Nephron progenitor cell (in vitro differentiated cells): ENCODE data around the gene MTG2.
A peak's percentile ranks its signal among the peaks of the same experiment; 100 is the strongest.
"Not testable (repeated sequence)": the region's sequence is repeated elsewhere in the genome, so short reads cannot be mapped to it uniquely, and the experiment has no call there.

Experiments used
- DNase-seq: peaks from one replicate; pipeline ENCODE4 v3.0.0; 2021
- H3K27ac Mint-ChIP-seq: 2 replicates; pipeline ENCODE4 v1.8.0; 2021; ENCODE audit warnings: mild to moderate bottlenecking, moderate library complexity, mixed read lengths
- H3K27me3 Mint-ChIP-seq: 2 replicates; pipeline ENCODE4 v1.8.0; 2021; ENCODE audit warnings: mild to moderate bottlenecking, low read depth, mixed read lengths; ENCODE audit not compliant: poor library complexity
- H3K36me3 Mint-ChIP-seq: 2 replicates; pipeline ENCODE4 v1.8.0; 2021; ENCODE audit warnings: low read depth, mixed read lengths
- H3K4me1 Mint-ChIP-seq: 2 replicates; pipeline ENCODE4 v1.8.0; 2021; ENCODE audit warnings: mixed read lengths
- H3K4me3 Mint-ChIP-seq: 2 replicates; pipeline ENCODE4 v1.8.0; 2021; ENCODE audit warnings: mild to moderate bottlenecking, moderate library complexity, mixed read lengths
- H3K9me3 Mint-ChIP-seq: 2 replicates; pipeline ENCODE4 v1.8.0; 2021; ENCODE audit warnings: mild to moderate bottlenecking, moderate library complexity, mixed read lengths
- TF ChIP-seq, protein P1 (sequence below): fragments of 200-600 bp; sonication (generic); IDR thresholded peaks from 2 replicates; pipeline ENCODE4 v1.5.0; 2021; ENCODE audit warnings: antibody characterized with exemption

Gene MTG2

DNA sequence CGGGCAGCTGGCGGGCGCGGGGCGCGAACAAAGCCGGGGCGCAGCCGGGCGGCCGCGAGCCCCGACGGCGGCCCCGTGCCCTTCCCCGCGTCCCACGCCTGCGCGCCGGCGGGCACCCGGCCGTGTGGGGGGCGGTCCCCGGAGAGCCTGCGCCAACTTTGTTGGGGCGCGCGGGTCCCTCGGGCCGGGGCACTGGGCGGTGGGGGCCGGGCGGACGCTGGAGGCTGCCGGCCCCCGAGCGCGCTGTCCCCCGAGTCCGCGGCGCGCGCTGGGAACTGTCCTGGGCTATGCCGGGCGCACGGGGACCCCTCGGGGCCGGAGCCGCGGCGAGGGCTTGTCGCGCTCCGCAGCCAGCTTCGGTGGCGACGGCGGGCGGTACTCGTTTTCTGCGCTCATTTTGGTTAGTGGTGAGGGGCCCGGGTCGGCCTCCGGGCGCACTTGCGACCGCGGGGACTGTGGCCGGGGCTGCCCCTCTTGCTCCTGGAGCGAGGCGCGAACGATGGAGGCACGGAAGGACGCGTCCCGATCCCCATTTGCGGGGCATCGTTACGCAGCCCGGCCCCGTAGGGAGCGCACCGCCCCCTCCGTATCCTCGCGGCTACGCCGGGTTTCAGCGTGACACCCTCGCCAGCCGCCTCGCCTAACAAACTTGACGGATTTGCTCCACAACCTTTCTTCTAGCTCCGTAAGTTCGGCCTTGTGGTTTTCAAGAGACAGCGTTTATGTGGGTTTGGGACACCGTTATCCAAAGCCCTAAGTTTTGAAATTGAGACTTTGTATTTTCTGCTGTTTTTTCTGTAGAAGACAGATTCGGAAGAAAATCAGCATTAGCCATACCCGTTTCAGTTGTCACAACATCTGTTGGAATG, 38.6 kb upstream of the MTG2 start:
- Mint-ChIP-seq H3K4me3 (peak overlapping the region; percentile 90), H3K27ac (peak overlapping the region; percentile 96), H3K36me3 (peaks cover 31% of the 10 kb centered on the region), H3K9me3 (no peaks in the 10 kb centered on the region), H3K27me3 (no peaks in the 10 kb centered on the region), H3K4me1 (peaks cover 46% of the 10 kb centered on the region)
- TF ChIP-seq, protein P1, sequence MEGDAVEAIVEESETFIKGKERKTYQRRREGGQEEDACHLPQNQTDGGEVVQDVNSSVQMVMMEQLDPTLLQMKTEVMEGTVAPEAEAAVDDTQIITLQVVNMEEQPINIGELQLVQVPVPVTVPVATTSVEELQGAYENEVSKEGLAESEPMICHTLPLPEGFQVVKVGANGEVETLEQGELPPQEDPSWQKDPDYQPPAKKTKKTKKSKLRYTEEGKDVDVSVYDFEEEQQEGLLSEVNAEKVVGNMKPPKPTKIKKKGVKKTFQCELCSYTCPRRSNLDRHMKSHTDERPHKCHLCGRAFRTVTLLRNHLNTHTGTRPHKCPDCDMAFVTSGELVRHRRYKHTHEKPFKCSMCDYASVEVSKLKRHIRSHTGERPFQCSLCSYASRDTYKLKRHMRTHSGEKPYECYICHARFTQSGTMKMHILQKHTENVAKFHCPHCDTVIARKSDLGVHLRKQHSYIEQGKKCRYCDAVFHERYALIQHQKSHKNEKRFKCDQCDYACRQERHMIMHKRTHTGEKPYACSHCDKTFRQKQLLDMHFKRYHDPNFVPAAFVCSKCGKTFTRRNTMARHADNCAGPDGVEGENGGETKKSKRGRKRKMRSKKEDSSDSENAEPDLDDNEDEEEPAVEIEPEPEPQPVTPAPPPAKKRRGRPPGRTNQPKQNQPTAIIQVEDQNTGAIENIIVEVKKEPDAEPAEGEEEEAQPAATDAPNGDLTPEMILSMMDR: no peak
- DNase-seq: peak; percentile 54

DNA sequence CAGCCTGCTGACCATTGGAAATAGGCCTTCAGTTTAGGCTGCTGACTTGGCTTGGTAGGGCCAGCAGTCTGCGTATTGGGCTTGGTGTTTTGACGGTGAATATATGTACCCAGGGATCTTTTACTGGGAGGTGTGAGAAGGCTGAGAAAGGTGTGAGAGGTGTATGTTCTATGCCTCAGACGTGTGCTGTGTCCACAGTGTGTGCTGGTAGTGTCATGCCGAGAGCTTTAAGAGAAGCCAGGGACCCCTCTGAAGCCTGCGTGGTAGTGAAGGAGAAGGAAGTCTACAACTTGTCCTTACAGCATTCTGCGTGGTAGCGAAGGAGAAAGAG, 37.2 kb upstream of the MTG2 start:
- Mint-ChIP-seq H3K9me3 (peaks cover 4% of the 10 kb centered on the region), H3K4me1 (peaks cover 55% of the 10 kb centered on the region), H3K36me3 (peaks cover 28% of the 10 kb centered on the region)

DNA sequence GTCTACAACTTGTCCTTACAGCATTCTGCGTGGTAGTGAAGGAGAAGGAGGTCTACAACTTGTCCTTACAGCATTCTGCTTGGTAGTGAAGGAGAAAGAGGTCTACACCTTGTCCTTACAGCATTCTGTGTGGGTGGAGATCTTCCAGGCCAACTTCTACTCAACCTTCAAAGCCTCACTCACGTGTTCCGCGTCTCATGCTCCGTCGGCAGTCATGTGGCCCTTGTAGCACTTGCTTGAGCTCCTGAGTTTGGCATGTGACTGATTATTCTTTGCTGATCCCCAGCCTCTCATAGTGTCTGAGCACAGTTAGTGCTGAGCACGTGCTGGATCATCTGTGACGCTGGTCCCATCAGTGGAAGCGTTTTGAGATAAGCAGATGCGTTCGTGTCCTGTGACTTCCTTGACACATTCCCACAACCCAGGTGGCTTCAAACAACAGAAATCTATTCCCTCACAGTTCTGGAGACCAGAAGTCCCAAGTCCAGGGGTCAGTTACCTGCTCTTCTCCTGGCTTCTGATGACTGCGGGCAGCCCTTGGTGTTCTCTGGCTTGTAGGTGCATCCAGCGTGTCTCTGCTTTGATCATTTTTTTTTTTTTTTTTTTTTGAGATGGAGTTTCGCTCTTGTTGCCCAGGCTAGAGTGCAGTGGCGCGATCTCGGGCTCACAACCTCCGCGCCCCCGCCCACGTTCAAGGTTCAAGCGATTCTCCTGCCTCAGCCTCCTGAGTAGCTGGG, 36.6 kb upstream of the MTG2 start:
- H3K27ac Mint-ChIP-seq: no peak overlapping the region
- no peak for DNase-seq
- peaks cover 27% of the 10 kb centered on the region for H3K36me3 Mint-ChIP-seq
- H3K9me3 Mint-ChIP-seq: peaks cover 4% of the 10 kb centered on the region
- no peaks in the 10 kb centered on the region for H3K27me3 Mint-ChIP-seq
- H3K4me1 Mint-ChIP-seq: peaks cover 50% of the 10 kb centered on the region
- TF ChIP-seq, protein P1: no peak
- no peak overlapping the region for H3K4me3 Mint-ChIP-seq

More for the DNA sequence above, 37.2 kb upstream of the MTG2 start:
- no peaks in the 10 kb centered on the region for H3K27me3 Mint-ChIP-seq
- TF ChIP-seq, protein P1: no peak
- DNase-seq: no peak
- peak overlapping the region; percentile 90 for H3K4me3 Mint-ChIP-seq
- H3K27ac Mint-ChIP-seq: no peak overlapping the region

DNA sequence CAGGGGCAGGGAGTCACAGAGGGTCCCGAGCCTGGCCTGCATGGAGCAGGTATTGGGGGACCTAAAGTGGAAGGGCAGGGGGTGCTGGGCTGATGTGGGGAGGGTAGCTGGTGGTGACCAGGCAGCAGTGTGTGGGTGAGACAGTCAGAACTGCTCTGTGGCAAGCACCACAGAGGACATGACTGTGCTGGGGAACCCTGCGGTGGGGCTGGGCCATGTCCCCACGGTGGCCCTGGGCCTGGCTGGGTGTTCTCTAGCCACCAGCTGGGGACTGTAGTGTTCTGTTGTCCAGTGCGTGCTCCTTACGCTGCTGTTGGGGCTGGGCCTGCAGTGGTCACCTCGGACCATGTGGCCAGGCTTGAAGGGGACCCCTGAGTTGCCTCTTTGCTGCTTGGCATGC, 35.7 kb upstream of the MTG2 start:
- no peak for DNase-seq
- Mint-ChIP-seq H3K4me3 (no peak overlapping the region), H3K4me1 (peaks cover 41% of the 10 kb centered on the region), H3K27me3 (no peaks in the 10 kb centered on the region), H3K27ac (no peak overlapping the region), H3K9me3 (peaks cover 4% of the 10 kb centered on the region), H3K36me3 (peaks cover 33% of the 10 kb centered on the region)
- TF ChIP-seq, protein P1: no peak

DNA sequence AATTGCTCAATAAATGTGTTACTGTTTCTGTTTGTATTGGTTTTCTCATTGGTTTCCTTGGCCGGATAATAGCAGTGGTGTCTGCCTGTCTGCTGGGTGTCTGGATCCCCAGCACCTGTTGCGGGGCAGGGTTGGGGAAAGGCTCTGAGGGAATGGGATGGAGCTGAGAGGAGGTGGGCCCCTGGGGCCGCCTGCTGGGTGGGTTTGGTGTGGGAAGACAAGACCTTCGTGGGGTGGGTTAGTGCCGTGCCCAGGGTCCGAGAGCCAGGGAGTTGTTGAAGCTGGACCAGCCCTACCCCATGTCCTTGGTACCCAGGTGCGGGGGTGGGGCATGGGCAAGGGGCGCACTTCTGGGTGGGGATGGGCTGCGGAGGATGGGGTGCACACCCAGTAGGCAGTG, 35.3 kb upstream of the MTG2 start:
- no peak overlapping the region for H3K4me3 Mint-ChIP-seq
- peaks cover 38% of the 10 kb centered on the region for H3K4me1 Mint-ChIP-seq
- peaks cover 8% of the 10 kb centered on the region for H3K9me3 Mint-ChIP-seq
- peaks cover 37% of the 10 kb centered on the region for H3K36me3 Mint-ChIP-seq
- no peaks in the 10 kb centered on the region for H3K27me3 Mint-ChIP-seq
- TF ChIP-seq, protein P1: no peak
- no peak for DNase-seq
- H3K27ac Mint-ChIP-seq: no peak overlapping the region

DNA sequence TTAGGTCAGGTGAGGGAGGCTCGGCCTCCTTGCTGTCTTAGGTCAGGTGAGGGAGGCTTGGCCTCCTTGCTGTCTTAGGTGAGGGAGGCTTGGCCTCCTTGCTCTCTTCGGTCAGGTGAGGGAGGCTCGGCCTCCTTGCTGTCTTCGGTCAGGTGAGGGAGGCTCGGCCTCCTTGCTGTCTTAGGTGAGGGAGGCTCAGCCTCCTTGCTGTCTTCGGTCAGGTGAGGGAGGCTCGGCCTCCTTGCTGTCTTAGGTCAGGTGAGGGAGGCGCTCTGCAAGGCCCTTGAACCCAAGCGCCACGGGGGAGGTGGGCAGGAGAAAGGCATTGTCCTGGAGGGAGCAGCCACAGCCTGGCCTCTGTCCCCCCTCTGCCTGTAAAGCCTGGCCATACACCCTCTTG, 34.4 kb upstream of the MTG2 start:
- not testable (repeated sequence) for DNase-seq, H3K27me3 Mint-ChIP-seq, H3K4me3 Mint-ChIP-seq, H3K27ac Mint-ChIP-seq
- peaks cover 46% of the 10 kb centered on the region for H3K36me3 Mint-ChIP-seq
- H3K4me1 Mint-ChIP-seq: peaks cover 38% of the 10 kb centered on the region
- peaks cover 15% of the 10 kb centered on the region for H3K9me3 Mint-ChIP-seq
